ENCODE results near the gene SLC22A4.

Gene SLC22A4

GRCh38 chr5:132262882-132263547 lies 31.2 kb upstream of the SLC22A4 start:
- DNase-seq (ENCODE audit: low read depth) = no peak
- H3K4me3 ChIP-seq (ENCODE audit: low read depth, low read length) = no peak overlapping the region
- TF ChIP-seq CTCF (IDR thresholded peaks at IDR 0.05; ENCODE audit: insufficient read depth, low read depth, low read length, missing control alignments) = no peak

GRCh38 chr5:132263548-132264261 lies 30.5 kb upstream of the SLC22A4 start:
- DNase-seq (ENCODE audit: low read depth) = no peak
- no peak overlapping the region for H3K4me3 ChIP-seq (ENCODE audit: low read depth, low read length)
- TF ChIP-seq CTCF (IDR thresholded peaks at IDR 0.05; ENCODE audit: insufficient read depth, low read depth, low read length, missing control alignments) = no peak

- TF ChIP-seq CTCF (IDR thresholded peaks at IDR 0.05; ENCODE audit: insufficient read depth, low read depth, low read length, missing control alignments) = no peak
- DNase-seq (ENCODE audit: low read depth) = no peak
- H3K4me3 ChIP-seq (ENCODE audit: low read depth, low read length) = no peak overlapping the region
Measured at GRCh38 chr5:132264546-132265335, 29.5 kb upstream of the SLC22A4 start.

GRCh38 chr5:132265336-132266030 lies 28.7 kb upstream of the SLC22A4 start:
- no peak overlapping the region for H3K4me3 ChIP-seq (ENCODE audit: low read depth, low read length)
- no peak for TF ChIP-seq CTCF (IDR thresholded peaks at IDR 0.05; ENCODE audit: insufficient read depth, low read depth, low read length, missing control alignments)
- DNase-seq (ENCODE audit: low read depth) = no peak

- no peak for DNase-seq (ENCODE audit: low read depth)
- no peak for TF ChIP-seq CTCF (IDR thresholded peaks at IDR 0.05; ENCODE audit: insufficient read depth, low read depth, low read length, missing control alignments)
- H3K4me3 ChIP-seq (ENCODE audit: low read depth, low read length) = no peak overlapping the region
Measured at GRCh38 chr5:132266031-132266835, 28.0 kb upstream of the SLC22A4 start.

DNA sequence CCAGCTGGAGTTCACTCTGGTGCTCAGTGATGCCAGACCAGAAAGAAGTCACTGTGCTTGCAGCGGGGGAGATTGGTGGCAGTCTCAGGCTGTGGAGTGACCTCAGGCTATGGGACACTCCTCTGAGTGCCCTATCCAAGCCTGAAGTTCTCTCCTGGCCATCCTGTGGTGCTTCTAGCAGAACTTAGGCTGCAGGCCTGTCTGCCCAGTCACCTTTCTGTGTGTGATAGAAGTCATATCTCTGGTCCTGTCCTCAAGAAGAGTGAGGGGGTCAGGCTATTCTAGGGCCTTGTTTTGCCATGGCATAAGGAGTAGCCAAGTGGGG lies 27.4 kb upstream of the SLC22A4 start:
- no peak overlapping the region for H3K4me3 ChIP-seq (ENCODE audit: low read depth, low read length)

More for the DNA sequence above, 27.4 kb upstream of the SLC22A4 start:
- TF ChIP-seq CTCF (IDR thresholded peaks at IDR 0.05; ENCODE audit: insufficient read depth, low read depth, low read length, missing control alignments) = no peak
- no peak for DNase-seq (ENCODE audit: low read depth)
